Measurements from ENCODE around the gene PROSER3.
A peak's percentile ranks its signal among the peaks of the same experiment; 100 is the strongest.

The PROSER3 gene

DNA sequence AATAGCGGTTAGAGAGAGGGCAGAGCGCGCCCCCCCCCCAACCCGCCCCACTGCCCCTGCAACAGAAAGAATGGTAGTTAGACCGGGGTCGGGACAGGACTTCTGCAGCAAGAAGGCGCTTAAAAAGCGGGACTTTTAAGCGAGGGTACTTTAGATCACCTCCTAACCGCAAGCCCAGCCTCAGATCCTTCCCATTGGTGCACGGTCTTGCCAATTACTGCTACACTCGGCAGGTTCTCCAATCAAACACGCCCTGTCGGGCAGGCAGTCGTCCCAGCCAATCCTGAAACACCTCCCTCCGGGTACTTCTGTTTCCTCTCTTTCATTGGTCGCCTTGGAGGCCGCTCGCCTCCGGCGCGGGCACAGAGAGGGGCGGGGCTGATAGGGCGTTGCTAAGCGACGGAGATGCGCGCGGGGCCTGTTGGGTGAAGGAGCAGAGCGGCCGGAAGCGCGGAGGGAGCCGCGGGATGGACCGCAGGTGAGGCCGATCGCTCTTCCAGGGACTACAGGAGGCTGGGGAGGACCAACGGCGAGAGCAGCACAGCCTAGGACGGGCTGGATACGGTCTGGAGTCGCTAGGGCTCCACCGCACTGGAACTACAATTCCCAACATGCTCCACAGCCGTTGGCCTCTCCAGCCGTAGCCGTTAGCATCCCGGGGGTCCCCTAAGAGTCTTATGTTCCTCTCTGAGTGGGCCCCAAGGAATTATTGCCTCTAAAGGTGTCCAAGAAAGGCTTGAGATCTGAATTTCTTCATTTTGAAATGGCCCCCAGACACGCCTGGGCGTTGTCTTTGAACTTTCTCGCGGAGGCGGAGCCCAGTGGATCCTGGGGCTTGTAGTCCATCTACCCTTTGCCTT, at the start of gene PROSER3:
Gene PROSER3, plus strand, starts transcription at position 428 of the 860 bp plus-strand sequence. Its CDS starts 40 bp downstream, at position 468.
- DNase-seq = peak; percentile 100

DNA sequence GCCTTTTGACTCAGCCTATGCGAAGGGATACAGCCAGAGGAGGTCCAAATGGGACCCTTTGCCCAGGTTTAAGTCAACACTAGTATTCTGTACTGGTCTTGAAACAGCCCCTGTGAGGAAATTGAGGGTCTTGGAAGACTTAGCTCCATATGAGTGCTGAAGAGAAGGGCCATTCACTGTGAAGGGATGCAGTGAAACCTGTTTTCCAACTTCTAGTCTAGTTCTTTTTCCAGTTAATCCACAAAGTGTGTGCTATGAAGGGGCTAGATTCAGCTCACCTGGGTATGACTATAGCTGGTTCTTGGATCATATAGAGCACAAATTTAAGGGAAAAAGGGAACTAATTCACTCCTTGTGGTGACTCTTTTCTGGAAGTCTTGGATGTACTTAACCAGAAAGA, 49.6 kb upstream of the PROSER3 start:
- DNase-seq = no peak

DNA sequence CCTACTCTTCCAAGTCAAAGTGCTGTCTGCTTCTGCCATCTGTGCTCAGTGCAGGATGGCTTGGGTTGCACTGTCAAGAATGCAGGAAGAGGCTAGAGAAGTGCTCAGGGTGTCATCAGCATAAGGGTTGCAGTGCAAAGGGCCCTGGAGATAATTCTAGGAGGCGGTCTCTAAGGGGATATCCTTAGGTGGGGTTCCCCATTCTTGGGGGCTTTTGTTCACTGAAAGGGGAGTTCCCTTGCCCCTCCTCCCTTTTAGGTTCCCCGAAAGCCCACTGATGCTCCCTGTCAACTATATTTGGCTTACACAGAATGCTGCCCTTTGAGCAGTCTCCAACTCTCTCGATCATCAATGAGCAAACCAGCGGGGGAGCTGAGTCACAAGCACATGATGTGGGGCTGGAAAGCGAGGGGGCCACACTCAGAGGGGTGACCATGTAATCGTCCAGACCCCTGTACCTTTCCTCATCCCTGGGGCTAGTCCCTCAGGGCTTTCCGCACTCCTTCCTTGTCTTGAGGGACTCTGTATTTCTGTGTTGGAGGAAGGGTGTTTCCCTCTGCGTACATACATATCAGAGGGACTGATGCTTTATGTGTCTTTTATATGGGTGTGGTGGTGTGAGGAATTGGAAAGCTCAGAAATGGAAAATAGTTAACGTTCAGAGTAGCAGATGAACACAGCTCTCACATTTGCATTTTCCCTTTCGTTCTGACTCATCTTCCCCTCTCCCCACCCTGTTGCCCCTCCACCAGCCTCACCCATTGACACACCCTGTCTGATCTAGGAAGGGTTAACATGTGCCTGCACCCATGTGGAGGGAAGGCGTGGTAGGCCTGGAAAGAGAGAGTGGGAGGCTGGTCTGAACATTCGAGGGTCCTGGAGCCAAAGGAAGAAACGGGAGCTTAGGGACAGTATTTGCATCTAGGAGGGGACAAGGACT, 46.9 kb upstream of the PROSER3 start:
- DNase-seq = no peak

DNA sequence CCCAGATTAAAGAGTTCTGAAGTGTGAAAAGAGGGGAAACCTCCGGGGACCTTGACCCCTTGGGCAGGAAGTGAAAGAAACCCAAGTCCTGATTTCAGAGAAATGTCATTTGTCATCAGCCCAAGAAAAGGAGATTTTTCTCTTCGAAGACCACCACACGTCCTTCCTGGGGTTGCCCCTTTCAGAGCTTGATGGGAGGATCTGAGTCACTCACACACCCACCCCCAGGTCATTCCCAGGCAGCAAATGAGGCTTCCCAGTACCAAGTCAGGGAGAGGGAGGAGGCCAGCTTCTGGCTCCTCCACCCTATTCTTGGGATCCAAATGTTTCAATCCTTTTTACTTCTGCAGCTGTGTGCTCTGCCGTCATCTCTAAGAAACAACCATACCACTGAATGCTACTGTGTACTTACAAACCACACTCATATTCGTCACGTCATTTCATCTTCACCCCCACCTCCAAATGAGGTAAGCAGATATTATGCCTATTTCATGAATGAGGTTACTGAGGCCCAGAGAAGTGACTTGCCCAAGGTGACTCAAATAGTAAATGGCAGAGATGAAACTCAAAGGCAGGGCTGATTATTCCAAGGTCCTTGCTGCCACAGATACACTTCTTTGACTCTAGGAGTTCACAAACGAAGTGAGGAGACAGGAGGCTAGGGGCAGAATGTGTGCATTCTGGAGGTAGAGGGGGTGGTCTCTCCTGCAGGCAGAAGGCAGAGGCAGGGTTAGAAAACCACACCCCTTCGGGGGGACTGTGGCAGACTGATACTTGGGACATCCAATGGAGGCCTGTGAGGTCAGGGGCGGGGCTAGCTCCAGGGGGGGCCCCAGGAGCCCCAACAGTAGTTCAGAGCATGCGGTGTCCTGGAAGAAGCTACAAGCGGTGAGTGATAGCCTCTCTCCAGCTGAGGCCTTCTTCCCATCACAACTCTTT, 45.1 kb upstream of the PROSER3 start:
- DNase-seq = no peak

DNA sequence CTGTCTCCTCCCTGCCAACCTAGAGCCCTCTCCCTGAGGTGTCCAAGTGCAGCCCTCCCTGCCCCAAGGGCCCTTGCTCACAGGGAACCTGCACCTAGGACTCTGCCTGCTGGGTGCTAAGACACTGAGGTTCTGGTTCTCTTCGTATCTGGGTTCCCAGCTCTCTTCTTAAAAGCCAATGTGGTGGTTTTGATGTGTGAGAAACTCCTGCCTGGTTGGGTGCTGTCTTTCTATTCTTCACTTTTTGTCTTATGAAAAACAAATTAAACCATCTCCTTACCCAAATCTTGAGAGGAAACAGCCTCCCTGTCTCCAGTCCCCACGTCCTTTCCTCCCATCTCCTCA, 44.5 kb upstream of the PROSER3 start:
- no peak for DNase-seq

DNA sequence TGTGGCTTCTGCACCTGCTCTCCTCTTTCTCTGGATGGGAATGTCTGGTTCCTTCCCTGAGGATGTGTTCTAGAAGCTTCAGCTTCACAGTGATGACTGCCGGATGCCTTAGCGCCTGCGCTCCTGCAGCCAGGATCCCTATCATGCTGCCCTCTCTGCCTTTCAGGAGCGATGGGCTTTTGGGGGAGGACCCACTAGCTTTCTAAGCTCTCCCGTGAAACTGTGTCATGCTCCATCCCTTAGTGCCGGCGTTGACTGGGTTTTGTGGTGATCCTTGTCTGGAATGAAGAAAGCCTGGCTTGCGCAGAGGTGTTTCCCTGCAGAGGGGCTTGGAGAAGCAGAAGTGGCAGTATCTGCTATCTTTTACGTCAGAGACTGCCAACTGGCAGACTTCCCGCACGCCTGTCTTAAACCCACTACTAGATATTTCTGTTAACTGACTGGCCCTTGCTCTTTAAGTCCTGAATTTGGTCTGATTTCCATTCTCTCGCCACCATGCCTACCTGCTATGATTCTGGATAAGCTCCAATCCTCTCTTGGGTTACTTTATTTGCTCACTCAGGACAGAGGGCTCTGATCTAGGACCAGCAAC, 44.0 kb upstream of the PROSER3 start:
- DNase-seq = no peak

DNA sequence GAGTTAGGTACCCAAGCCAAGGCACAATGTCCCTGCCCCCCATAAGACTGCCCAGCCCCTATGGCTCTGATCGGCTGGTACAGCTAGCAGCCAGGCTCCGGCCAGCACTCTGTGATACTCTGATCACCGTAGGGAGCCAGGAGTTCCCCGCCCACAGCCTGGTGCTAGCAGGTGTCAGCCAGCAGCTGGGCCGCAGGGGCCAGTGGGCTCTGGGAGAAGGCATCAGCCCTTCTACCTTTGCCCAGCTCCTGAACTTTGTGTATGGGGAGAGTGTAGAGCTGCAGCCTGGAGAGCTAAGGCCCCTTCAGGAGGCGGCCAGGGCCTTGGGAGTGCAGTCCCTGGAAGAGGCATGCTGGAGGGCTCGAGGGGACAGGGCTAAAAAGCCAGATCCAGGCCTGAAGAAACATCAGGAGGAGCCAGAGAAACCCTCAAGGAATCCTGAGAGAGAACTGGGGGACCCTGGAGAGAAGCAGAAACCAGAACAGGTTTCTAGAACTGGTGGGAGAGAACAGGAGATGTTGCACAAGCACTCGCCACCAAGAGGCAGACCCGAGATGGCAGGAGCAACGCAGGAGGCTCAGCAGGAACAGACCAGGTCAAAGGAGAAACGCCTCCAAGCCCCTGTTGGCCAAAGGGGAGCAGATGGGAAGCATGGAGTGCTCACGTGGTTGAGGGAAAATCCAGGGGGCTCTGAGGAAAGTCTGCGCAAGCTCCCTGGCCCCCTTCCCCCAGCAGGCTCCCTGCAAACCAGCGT, 43.2 kb upstream of the PROSER3 start:
- DNase-seq = peak; percentile 49

DNA sequence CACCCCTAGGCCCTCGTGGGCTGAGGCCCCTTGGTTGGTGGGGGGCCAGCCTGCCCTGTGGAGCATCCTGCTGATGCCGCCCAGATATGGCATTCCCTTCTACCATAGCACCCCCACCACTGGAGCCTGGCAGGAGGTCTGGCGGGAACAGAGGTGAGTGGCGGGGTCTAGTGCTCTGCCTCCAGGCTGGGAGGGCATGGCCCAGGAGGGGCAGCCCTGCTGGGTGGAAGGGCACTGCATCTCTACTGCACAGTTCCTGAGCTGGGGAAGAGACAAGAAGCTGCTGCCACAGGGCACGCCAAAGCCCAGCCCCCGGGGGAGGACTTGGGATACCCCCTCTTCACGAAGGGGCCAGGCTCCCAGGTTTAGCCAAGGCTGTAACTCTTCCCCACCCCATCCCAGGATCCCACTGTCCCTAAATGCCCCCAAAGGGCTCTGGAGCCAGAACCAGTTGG, 42.6 kb upstream of the PROSER3 start:
- DNase-seq = no peak

DNA sequence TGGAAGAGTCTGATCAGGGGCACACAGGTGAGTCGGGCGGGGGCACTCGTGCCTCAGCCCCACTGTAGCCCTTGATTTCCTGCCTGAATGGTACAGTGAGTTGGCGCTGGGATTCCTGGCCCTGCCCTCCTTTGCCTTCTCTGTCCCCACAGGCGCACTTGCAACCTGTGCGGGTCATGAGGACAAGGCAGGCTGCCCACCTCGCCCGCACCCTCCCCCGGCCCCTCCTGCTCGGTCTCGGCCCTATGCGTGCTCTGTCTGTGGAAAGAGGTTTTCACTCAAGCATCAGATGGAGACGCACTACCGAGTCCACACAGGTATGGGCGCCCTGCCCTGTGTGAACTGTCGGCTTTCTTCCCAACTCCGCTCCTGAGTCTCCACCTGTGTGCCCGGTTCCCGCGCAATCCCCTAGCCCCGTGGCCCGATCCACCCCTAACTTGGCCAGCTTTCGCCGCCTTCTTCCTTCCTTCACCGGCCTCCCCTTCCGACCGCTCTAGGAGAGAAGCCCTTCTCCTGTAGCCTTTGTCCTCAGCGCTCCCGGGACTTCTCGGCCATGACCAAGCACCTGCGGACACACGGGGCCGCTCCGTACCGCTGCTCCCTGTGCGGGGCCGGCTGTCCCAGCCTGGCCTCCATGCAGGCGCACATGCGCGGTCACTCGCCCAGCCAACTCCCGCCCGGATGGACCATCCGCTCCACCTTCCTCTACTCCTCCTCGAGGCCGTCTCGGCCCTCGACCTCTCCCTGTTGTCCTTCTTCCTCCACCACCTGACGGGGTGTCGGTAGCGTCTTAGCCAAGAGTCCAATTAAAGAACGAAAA, 41.8 kb upstream of the PROSER3 start:
- DNase-seq = peak; percentile 74

DNA sequence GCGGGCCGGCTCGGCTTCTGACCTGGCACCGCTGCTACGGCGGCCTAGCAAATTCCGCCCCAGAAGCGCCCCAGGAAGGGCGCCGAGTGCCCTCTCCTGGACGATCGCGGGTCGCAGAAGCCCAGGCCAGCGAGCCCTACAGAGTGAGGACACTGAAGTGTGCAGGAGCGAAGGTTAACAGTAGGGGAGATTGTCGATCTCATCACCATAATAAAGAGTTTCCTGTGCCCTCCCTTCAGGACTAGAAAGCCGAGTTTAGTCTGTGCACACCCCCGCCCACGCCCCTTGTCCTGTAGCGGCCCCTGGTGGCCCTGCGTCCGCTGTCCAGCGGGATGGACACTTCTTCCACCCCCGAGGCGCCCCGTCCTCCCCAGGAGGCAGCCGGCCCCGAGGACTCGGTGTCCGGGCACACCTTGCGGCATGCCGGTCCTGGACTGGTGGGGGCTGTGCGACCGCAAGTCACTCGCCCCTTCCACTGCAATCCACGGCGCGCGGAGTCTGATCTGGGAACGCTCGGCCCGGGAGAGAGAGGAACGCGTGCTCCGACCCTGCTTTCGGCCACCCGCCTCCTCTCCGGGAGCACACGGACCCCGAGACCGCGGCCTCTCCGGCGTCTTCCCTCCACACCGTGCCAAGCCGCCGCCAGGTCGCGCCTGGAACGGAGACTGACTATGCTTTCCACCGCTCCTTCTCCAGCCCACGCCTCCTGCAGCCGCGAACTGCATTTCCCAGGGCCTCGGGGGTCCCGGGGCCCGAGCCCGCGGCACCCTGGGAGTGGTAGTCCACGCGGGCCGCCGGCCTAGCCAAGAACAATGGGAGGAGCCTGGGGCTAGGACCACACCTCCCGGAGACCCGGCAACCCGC, 40.9 kb upstream of the PROSER3 start:
- peak; percentile 94 for DNase-seq

DNA sequence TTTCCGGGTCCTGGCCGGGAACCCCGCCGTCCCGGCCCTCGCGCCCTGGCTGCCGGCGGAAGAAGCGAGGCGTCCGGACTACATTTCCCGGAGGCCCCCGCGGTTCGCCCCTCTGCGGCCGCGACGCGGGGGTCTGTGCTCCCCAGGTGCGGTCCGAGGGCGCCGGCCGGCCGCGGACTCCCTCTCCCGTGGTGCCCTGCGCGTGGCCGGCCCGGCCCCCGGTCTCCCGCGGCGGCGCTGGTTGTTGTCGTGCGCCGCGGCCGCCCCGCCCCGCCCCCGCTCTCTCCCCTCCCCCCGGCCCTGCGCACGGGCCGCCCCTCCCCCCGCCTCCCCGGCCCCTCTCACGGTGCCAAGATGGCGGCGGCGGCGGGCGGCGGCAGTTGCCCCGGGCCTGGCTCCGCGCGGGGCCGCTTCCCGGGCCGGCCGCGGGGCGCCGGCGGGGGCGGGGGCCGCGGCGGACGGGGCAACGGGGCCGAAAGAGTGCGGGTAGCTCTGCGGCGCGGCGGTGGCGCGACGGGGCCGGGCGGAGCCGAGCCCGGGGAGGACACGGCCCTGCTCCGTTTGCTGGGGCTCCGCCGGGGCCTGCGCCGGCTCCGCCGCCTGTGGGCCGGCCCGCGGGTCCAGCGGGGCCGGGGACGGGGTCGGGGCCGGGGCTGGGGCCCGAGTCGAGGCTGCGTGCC, 40.2 kb upstream of the PROSER3 start, which contains the start of gene KMT2B:
Gene KMT2B, plus strand, starts transcription at position 339 of the 680 bp plus-strand sequence. Its CDS starts 16 bp downstream, at position 355.
- DNase-seq = peak; percentile 100

DNA sequence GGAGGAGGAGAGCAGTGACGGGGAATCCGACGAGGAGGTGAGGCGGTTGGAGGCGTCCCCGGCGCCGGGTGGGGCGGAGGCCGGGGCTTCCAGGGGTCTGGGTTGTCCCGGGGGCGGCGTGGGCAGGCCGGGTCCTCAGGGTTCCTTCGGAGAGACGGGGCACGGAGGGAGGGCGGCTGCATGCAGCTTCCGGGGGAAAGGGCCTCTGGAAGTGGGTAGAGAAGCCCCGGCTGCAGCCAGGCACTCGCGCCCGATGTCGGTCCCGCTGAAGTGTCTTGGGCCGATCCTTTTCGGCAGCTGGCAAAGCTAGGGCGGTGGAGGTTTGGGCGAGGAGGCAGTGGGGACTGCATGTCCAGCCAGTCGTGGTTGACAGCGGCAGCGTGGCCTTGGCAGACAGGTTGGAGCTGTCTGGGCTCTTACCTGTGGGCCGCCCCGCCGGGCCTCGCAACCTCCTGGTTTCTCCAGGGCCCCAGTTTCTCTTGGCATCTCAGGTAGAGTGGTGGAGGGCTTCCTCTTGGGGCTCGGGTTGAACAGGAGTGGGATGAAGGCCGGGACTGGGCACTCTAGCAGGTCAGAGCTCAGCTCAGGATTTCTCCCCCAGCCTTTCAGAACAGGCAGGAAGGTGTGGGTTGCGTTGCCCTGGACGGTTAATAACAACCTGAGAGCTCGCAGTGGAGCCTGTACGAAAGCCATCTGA, 39.5 kb upstream of the PROSER3 start:
- peak; percentile 49 for DNase-seq

DNA sequence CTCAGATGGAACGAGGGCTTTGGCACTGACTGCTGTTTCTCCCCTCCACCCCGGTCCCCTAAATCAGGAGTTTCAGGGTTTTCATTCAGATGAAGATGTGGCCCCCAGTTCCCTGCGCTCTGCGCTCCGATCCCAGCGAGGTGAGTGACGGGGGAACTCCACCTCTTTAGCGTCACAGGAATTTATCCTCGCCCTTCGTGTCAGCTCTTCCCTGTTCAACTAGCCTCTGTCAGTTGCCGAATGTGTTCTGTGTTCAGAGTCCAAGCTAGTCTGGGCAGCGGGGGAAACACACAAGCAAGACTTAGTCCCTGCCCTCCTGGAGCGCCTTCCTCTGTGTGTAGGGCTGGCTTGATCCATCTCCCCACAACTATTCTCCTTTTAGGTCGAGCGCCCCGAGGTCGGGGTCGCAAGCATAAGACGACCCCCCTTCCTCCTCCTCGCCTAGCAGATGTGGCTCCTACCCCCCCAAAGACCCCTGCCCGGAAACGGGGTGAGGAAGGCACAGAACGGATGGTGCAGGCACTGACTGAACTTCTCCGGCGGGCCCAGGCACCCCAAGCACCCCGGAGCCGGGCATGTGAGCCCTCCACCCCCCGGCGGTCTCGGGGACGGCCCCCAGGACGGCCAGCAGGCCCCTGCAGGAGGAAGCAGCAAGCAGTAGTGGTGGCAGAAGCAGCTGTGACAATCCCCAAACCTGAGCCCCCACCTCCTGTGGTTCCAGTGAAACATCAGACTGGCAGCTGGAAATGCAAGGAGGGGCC, 38.4 kb upstream of the PROSER3 start:
- DNase-seq = no peak

DNA sequence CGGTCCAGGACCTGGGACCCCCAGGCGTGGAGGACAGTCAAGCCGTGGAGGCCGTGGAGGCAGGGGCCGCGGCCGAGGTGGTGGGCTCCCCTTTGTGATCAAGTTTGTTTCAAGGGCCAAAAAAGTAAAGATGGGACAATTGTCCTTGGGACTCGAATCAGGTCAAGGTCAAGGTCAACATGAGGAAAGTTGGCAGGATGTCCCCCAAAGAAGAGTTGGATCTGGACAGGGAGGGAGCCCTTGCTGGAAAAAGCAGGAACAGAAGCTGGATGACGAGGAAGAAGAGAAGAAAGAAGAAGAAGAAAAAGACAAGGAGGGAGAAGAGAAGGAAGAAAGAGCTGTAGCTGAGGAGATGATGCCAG, 37.8 kb upstream of the PROSER3 start:
- no peak for DNase-seq

DNA sequence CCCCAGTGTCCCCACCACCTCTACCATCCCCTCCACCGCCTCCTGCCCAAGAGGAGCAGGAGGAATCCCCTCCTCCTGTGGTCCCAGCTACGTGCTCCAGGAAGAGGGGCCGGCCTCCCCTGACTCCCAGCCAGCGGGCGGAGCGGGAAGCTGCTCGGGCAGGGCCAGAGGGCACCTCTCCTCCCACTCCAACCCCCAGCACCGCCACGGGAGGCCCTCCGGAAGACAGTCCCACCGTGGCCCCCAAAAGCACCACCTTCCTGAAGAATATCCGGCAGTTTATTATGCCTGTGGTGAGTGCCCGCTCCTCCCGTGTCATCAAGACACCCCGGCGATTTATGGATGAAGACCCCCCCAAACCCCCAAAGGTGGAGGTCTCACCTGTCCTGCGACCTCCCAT, 37.3 kb upstream of the PROSER3 start:
- DNase-seq = no peak

DNA sequence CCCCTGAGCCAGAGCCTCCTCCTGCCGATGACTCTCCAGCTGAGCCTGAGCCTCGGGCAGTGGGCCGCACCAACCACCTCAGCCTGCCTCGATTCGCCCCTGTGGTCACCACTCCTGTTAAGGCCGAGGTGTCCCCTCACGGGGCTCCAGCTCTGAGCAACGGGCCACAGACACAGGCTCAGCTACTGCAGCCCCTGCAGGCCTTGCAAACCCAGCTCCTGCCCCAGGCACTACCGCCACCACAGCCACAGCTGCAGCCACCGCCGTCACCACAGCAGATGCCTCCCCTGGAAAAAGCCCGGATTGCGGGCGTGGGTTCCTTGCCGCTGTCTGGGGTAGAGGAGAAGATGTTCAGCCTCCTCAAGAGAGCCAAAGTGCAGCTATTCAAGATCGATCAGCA, 36.6 kb upstream of the PROSER3 start:
- no peak for DNase-seq

DNA sequence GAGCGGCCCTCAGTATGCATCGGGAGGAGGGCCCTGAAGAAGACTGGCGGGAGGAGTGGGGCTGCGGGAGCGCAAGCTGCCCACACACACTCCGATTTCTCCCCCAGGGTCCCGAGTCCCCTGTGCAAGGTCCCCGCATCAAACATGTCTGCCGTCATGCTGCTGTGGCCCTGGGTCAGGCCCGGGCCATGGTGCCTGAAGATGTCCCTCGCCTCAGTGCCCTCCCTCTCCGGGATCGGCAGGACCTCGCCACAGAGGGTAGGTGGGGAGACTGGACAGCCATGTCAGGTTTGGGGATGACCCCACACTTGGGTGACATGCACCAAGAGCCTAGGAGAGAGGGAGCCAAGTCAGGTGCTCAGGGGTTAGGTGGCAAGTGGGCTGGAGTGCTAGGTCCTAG, 35.5 kb upstream of the PROSER3 start:
- DNase-seq = no peak
